22Rv1 (cell line): Measurements from ENCODE around the gene PLA2R1.
A peak's percentile ranks its signal among the peaks of the same experiment; 100 is the strongest.

Source experiments
- H3K27ac ChIP-seq: fragments of 450-650 bp; 2 replicates; pipeline ENCODE4 v1.5.1; 2017
- CTCF ChIP-seq: fragments of 450-650 bp; IDR thresholded peaks from 2 replicates; pipeline ENCODE4 v1.5.1; 2017; ENCODE audit warnings: mild to moderate bottlenecking
- ZFX ChIP-seq: fragments of 450-650 bp; IDR thresholded peaks from 2 replicates; pipeline ENCODE4 v1.6.1; 2017; ENCODE audit warnings: antibody characterized with exemption, borderline replicate concordance

Gene PLA2R1

GRCh38 chr2:159926695-159927094 is 135.7 kb downstream of the PLA2R1 start:
- no peak overlapping the region for H3K27ac ChIP-seq
- TF ChIP-seq CTCF (no peak), ZFX (no peak)

- TF ChIP-seq CTCF (no peak), ZFX (no peak)
- no peak overlapping the region for H3K27ac ChIP-seq
These were observed 136.4 kb downstream of the PLA2R1 start for GRCh38 chr2:159925975-159926374.

DNA sequence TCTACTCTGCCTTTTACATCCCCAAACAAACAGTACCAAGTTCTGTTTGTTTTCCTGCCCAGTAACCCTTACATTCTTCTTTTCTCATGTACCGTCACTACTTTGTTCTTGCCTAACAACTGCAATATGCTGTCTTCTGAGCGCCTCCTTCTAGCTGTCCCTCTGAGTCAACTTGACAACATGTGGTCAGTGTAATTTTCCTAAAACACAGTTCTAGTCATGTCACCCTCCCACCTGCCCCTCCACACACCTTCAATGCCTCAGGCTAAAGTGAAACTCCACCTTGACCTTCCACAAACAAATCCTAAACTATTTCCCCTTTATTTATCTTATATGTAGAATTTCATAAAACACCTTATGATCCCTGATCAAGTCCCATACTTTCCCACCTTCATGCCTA is 139.9 kb downstream of the PLA2R1 start:
- TF ChIP-seq ZFX (no peak), CTCF (no peak)
- no peak overlapping the region for H3K27ac ChIP-seq

DNA sequence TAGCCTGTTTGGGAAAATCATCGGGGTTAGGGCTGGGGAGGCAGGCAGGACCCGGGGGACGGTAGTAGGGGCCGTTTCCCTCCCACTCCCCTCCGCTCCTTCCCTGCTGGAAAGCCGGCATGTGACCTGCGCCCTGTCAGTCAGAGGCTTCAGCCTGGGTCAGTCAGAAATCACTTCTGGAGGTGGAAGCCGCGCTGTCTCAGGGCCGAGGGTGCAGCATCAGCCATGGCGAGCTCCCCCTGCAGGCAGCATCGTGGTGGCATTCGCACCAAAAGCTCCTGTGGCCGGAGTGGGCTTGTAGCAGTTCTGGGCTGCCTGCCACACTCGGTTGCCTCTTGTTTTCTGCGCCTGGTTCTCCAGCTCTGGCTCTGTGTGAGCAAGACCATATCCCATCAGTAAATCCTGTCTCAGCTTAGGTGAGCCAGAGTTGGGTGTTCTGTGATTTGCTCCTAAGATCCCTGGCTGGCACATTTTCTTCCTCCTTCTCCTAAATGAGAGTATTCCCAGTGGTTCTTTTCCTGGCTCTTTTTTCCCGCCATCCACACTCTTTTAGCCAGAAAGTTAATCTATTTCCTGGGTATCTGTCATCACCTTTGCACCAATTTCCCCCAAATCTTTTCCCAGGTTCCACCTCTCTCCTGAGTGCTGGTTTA is 140.5 kb downstream of the PLA2R1 start:
- TF ChIP-seq ZFX (no peak), CTCF (peak; percentile 79)
- H3K27ac ChIP-seq: no peak overlapping the region

DNA sequence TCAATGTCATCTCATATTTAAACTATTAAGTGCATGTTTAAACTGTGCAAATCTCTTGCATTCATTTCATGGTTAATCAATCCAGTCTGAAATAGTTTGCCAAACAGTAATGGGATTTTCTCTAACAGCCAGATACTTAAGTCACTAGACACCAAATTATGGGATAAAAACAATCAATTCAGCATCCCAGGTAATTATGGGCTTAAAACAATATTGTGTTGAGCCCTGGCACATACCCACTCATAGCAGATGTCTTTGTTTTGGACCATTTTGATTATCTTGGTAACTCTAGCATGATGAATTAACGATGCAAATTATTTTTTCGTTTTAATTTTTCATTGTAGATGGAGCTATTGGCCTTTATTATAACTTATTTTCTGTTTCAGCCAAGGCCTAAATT is 145.9 kb downstream of the PLA2R1 start:
- TF ChIP-seq ZFX (no peak), CTCF (no peak)
- no peak overlapping the region for H3K27ac ChIP-seq

GRCh38 chr2:159913900-159914299 is 148.5 kb downstream of the PLA2R1 start:
- TF ChIP-seq CTCF (no peak), ZFX (no peak)
- no peak overlapping the region for H3K27ac ChIP-seq

DNA sequence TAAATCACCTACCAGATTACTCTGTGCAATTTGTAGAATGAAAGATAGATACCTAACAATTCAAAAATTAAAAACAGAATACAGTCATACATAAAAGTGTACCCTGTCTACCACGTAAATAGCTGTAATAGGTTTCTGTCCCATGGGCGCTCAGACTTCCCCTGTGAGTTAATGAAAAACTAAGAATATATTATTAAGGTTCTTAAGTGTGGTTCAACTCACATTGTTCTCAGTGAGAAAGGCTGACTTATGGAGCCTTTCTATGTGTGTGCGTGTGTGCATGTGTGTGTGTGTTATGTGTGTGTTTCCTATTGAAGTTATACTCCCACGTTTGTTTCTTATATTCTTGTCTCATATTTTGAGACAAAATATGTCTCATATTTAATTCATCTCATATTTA is 149.8 kb downstream of the PLA2R1 start:
- no peak overlapping the region for H3K27ac ChIP-seq
- TF ChIP-seq ZFX (no peak), CTCF (no peak)
